ENCODE results near the gene AIRE.

The AIRE gene

DNA sequence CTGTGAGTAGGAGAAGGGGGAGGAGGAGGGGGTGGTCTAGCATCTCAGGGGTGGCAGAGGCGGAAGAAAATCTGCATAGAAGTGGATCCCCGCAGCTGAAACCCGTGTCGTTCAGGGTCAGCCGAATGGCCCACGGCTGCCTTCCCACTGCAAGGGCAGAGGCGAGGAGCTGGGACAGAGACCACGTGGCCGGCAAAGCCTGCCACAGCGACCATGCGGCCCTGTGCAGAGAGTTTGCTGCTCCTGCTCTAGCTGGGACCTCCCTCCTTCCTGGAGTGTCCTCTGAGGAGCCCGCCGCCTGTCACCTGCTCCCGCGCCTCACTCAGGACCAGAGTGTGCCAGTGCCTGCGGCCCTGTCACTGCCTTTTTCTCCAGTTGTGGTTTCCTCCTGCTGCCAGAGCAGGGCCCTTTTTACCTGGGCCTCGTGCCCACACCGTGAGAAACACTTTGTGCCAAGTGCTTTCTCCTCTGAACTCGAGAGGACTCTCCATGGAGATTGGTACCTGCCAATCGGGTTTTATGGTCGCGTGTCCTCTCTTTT, 62.3 kb downstream of the AIRE start:
- Histone ChIP-seq H3K4me3 (no peak overlapping the region), H3K27ac (no peak overlapping the region)
- no peak for DNase-seq (ENCODE audit: low spot score)
- TF ChIP-seq, protein P1, sequence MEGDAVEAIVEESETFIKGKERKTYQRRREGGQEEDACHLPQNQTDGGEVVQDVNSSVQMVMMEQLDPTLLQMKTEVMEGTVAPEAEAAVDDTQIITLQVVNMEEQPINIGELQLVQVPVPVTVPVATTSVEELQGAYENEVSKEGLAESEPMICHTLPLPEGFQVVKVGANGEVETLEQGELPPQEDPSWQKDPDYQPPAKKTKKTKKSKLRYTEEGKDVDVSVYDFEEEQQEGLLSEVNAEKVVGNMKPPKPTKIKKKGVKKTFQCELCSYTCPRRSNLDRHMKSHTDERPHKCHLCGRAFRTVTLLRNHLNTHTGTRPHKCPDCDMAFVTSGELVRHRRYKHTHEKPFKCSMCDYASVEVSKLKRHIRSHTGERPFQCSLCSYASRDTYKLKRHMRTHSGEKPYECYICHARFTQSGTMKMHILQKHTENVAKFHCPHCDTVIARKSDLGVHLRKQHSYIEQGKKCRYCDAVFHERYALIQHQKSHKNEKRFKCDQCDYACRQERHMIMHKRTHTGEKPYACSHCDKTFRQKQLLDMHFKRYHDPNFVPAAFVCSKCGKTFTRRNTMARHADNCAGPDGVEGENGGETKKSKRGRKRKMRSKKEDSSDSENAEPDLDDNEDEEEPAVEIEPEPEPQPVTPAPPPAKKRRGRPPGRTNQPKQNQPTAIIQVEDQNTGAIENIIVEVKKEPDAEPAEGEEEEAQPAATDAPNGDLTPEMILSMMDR (IDR thresholded peaks at IDR 0.05), result no peak

Measured in coronary artery (tissue), 2 donors.